Subcutaneous abdominal adipose tissue (tissue), 5 donors: ENCODE results near the gene NMNAT2.

Source experiments
- H3K27ac ChIP-seq: one replicate; pipeline ENCODE4 v1.7.0; 2013; ENCODE audit warnings: low read depth, mild to moderate bottlenecking, inconsistent platforms, low read length, moderate library complexity
- H3K27me3 ChIP-seq, 5 donors: one replicate each; pipeline ENCODE4 v1.7.0; 2013; ENCODE audit warnings: low read length in 5 of 5, inconsistent platforms in 1 of 5; ENCODE audit not compliant: control insufficient read depth in 5 of 5, insufficient read depth in 4 of 5
- H3K36me3 ChIP-seq, 5 donors: one replicate each; pipeline ENCODE4 v1.7.0; 2013; ENCODE audit warnings: low read length in 5 of 5; ENCODE audit not compliant: control insufficient read depth in 5 of 5, insufficient read depth in 5 of 5
- H3K4me1 ChIP-seq, 5 donors: one replicate each; pipeline ENCODE4 v1.7.0; 2013; ENCODE audit warnings: low read length in 5 of 5, mild to moderate bottlenecking in 3 of 5, moderate library complexity in 1 of 5; ENCODE audit not compliant: control insufficient read depth in 5 of 5, insufficient read depth in 5 of 5
- H3K4me3 ChIP-seq, 5 donors: one replicate each; pipeline ENCODE4 v1.7.0; 2013; ENCODE audit warnings: low read length in 5 of 5, low read depth in 1 of 5
- H3K9ac ChIP-seq, 5 donors: one replicate each; pipeline ENCODE4 v1.7.0; 2013; ENCODE audit warnings: low read length in 5 of 5, mild to moderate bottlenecking in 4 of 5, moderate library complexity in 3 of 5
- H3K9me3 ChIP-seq, 5 donors: one replicate each; pipeline ENCODE4 v1.7.0; 2013; ENCODE audit warnings: low read length in 5 of 5; ENCODE audit not compliant: control insufficient read depth in 5 of 5
- donor health status: healthy.
- donor health status: healthy.
- donor health status: healthy.
- donor health status: healthy.
- donor health status: healthy.

The NMNAT2 gene

DNA sequence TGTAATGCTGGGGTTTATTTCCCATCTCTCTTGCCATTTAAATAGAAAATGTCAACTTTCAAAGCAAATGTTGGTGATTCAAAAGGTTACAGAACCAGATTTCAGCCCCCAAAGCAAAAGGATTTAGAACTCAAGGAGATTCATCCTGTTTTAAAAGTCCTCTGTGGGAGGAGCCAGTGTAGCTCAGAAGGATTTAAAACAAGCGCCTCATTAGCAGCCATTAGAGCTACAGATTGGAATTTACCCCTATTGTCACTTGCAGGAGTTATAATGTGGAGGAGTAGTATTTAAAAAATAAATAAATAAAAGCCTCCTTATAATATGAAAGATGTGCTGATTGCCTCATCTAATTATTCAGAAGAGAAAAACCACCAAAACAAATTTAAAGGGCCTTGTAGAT is 124.3 kb downstream of the NMNAT2 start:
- no peaks in the 10 kb centered on the region for H3K27me3 ChIP-seq
- no peak overlapping the region for H3K9ac ChIP-seq
- no peak overlapping the region for H3K27ac ChIP-seq
- peaks cover 0 to 3% (median 0%) of the 10 kb centered on the region in 5 donors for H3K36me3 ChIP-seq
- H3K4me3 ChIP-seq, result no peak overlapping the region
- peaks cover 2 to 12% (median 6%) of the 10 kb centered on the region in 5 donors for H3K4me1 ChIP-seq
- H3K9me3 ChIP-seq, result no peaks in the 10 kb centered on the region

- H3K4me1 ChIP-seq, result peaks cover 2 to 14% (median 6%) of the 10 kb centered on the region in 5 donors
- H3K4me3 ChIP-seq, result no peak overlapping the region
- H3K27ac ChIP-seq, result no peak overlapping the region
- H3K27me3 ChIP-seq, result no peaks in the 10 kb centered on the region
- peaks cover 0 to 3% (median 0%) of the 10 kb centered on the region in 5 donors for H3K36me3 ChIP-seq
- peaks cover 0 to 3% (median 0%) of the 10 kb centered on the region in 5 donors for H3K9me3 ChIP-seq
- no peak overlapping the region for H3K9ac ChIP-seq
These were observed 124.9 kb downstream of the NMNAT2 start for GRCh38 chr1:183293241-183293640.

- Histone ChIP-seq H3K4me1 (peaks cover 7 to 27% (median 14%) of the 10 kb centered on the region in 5 donors), H3K27ac (no peak overlapping the region), H3K9ac (no peak overlapping the region)
These were observed 126.2 kb downstream of the NMNAT2 start for GRCh38 chr1:183291802-183292514.

GRCh38 chr1:183291216-183291762 is 126.9 kb downstream of the NMNAT2 start:
- H3K4me3 ChIP-seq, result no peak overlapping the region
- H3K9me3 ChIP-seq, result peaks cover 0 to 3% (median 0%) of the 10 kb centered on the region in 5 donors
- peaks cover 0 to 3% (median 0%) of the 10 kb centered on the region in 5 donors for H3K36me3 ChIP-seq
- H3K9ac ChIP-seq, result no peak overlapping the region
- H3K27me3 ChIP-seq, result no peaks in the 10 kb centered on the region
- H3K27ac ChIP-seq, result no peak overlapping the region
- H3K4me1 ChIP-seq, result peaks cover 7 to 31% (median 14%) of the 10 kb centered on the region in 5 donors

More at GRCh38 chr1:183291802-183292514, 126.2 kb downstream of the NMNAT2 start:
- peaks cover 0 to 3% (median 0%) of the 10 kb centered on the region in 5 donors for H3K36me3 ChIP-seq
- H3K4me3 ChIP-seq, result no peak overlapping the region
- no peaks in the 10 kb centered on the region for H3K27me3 ChIP-seq
- H3K9me3 ChIP-seq, result peaks cover 0 to 3% (median 0%) of the 10 kb centered on the region in 5 donors

DNA sequence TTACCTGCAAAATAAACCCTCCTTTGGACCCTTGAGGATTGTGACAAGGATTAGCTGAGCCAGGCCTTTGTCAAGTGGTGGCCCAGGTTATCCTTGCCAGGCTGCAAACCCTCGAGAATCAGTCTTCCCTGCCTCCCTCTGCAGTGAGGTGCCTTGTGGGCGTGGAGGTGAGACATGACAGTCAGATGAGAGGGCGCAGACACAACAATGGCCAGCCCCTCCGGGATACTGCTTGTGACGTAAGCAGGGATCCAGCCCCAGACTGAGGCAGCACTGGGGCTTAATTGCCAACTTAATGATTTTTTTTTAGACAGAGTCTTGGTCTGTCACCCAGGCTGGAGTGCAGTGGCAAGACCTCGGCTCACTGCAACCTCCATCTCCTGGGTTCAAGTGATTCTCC is 127.6 kb downstream of the NMNAT2 start:
- Histone ChIP-seq H3K4me3 (no peak overlapping the region), H3K9ac (no peak overlapping the region), H3K9me3 (peaks cover 0 to 3% (median 0%) of the 10 kb centered on the region in 5 donors), H3K27ac (no peak overlapping the region), H3K4me1 (peaks cover 7 to 31% (median 14%) of the 10 kb centered on the region in 5 donors), H3K36me3 (peaks cover 0 to 3% (median 0%) of the 10 kb centered on the region in 5 donors), H3K27me3 (no peaks in the 10 kb centered on the region)

DNA sequence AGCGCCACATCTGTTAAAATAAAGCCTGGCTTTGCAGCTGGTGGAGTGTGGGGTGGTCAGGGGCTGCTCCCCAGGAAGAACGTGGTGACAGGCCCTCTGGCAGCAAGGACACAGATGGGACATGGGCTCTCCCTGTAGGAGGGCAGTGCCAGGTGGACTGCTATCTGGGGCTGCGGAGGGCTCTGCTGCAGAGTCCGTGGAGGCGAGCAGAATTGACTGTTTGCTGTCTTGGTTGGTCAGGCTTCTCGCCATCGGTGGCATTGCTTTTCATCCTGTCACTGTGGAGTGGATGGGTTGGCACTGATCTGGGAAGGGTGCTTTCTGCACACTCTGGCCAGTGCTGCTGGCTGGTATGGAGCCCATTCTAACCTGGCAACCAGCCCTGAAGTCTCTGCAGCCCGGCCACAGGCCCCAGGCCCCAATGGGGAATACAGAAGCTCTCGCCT is 129.1 kb downstream of the NMNAT2 start:
- Histone ChIP-seq H3K4me3 (no peak overlapping the region), H3K27me3 (no peaks in the 10 kb centered on the region), H3K9ac (no peak overlapping the region), H3K4me1 (peaks cover 7 to 31% (median 14%) of the 10 kb centered on the region in 5 donors), H3K27ac (no peak overlapping the region), H3K9me3 (peaks cover 0 to 3% (median 0%) of the 10 kb centered on the region in 5 donors), H3K36me3 (peaks cover 0 to 3% (median 0%) of the 10 kb centered on the region in 5 donors)

DNA sequence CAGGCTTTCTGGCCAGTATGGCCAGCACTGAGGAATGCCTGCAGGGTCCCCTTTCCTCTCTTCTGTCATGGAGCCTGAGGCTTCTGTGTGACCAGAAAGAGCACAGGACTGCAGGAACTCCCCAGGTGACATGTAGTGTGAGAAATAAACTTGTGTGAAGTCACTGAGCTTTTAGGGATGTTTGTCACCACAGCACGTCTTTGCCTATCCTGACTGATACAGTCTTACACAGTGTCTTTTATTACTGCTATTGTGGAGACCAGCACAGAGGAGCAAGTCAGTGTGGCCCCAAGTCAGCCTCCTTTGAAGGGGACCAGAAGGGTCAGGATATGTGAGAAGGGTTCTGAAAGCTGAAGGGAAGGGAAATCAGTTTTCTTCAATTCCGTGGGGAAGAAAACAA is 129.6 kb downstream of the NMNAT2 start:
- H3K27me3 ChIP-seq, result no peaks in the 10 kb centered on the region
- H3K9ac ChIP-seq, result no peak overlapping the region
- no peak overlapping the region for H3K4me3 ChIP-seq
- H3K4me1 ChIP-seq, result peaks cover 9 to 34% (median 17%) of the 10 kb centered on the region in 5 donors
- no peak overlapping the region for H3K27ac ChIP-seq
- H3K36me3 ChIP-seq, result peaks cover 0 to 3% (median 0%) of the 10 kb centered on the region in 5 donors
- H3K9me3 ChIP-seq, result peaks cover 0 to 3% (median 0%) of the 10 kb centered on the region in 5 donors

DNA sequence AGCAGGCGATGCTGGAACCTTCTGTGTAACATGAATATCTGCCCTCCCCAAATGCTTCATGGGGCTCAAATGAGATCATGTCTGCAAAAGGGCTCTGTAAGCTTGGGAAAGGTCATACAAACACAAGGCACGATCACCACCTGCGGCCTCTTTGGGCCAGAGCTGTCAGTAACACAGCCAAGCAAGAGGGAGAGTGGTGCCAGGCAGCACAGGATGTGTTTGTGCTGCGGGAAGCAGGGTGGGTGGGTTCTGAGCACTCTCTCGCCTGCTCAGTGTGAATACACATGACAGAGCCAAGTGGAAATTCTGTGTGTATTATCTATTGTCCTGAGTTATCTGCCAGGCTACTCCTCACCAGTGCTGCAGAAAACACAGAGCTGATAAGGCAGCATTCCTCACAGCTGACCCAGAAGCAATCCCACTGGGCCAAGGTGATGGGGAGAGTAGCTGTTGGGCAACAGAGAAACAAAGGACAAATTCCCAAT is 130.9 kb downstream of the NMNAT2 start:
- no peaks in the 10 kb centered on the region for H3K27me3 ChIP-seq
- peak overlapping the region in 1 of 5 donors; percentile 31 for H3K9ac ChIP-seq
- peaks cover 0 to 3% (median 0%) of the 10 kb centered on the region in 5 donors for H3K36me3 ChIP-seq
- peak overlapping the region; percentile 29 for H3K27ac ChIP-seq
- peaks cover 11 to 42% (median 20%) of the 10 kb centered on the region in 5 donors for H3K4me1 ChIP-seq
- H3K9me3 ChIP-seq, result peaks cover 0 to 3% (median 0%) of the 10 kb centered on the region in 5 donors
- no peak overlapping the region for H3K4me3 ChIP-seq

- Histone ChIP-seq H3K36me3 (peaks cover 0 to 3% (median 0%) of the 10 kb centered on the region in 5 donors), H3K27me3 (no peaks in the 10 kb centered on the region), H3K4me3 (no peak overlapping the region), H3K9me3 (peaks cover 0 to 3% (median 0%) of the 10 kb centered on the region in 5 donors), H3K27ac (no peak overlapping the region), H3K9ac (no peak overlapping the region), H3K4me1 (peaks cover 16 to 50% (median 34%) of the 10 kb centered on the region in 5 donors)
These were observed 132.4 kb downstream of the NMNAT2 start for GRCh38 chr1:183285746-183286145.

GRCh38 chr1:183285256-183285655 is 132.9 kb downstream of the NMNAT2 start:
- Histone ChIP-seq H3K4me3 (no peak overlapping the region), H3K9ac (no peak overlapping the region), H3K27ac (no peak overlapping the region), H3K36me3 (peaks cover 0 to 3% (median 0%) of the 10 kb centered on the region in 5 donors), H3K4me1 (peaks cover 16 to 50% (median 34%) of the 10 kb centered on the region in 5 donors), H3K9me3 (peaks cover 0 to 3% (median 0%) of the 10 kb centered on the region in 5 donors), H3K27me3 (no peaks in the 10 kb centered on the region)
